HL-60 (cell line): ENCODE measurements around the gene HTRA1.

Experiments used
- DNase-seq, 2 experiments: peaks; one replicate each; pipeline ENCODE4 v3.0.0-alpha.2; 2010 to 2020; ENCODE audit warnings: low read depth in 1 of 2, low spot score in 1 of 2
- H3K27ac ChIP-seq: fragments of 250-450 bp; sonication (Bioruptor Pico); replicated peaks from 2 replicates; pipeline ENCODE4 v1.5.1; 2020; ENCODE audit warnings: mild to moderate bottlenecking, moderate library complexity
- H3K27me3 ChIP-seq: fragments of 250-450 bp; sonication (Bioruptor Pico); 2 replicates; pipeline ENCODE4 v1.5.1; 2021; ENCODE audit warnings: mild to moderate bottlenecking, moderate library complexity; ENCODE audit not compliant: insufficient read depth, poor library complexity, severe bottlenecking
- H3K4me3 ChIP-seq: replicated peaks from 2 replicates; pipeline ENCODE4 v1.5.1; 2011; ENCODE audit warnings: mild to moderate bottlenecking, control low read depth, low read length; ENCODE audit not compliant: insufficient read depth
- CTCF ChIP-seq: IDR thresholded peaks from one replicate; pipeline ENCODE4 v1.5.1; 2011; ENCODE audit warnings: low read length, control low read depth, inconsistent platforms; ENCODE audit not compliant: insufficient read depth
- GABPA ChIP-seq: IDR thresholded peaks from 2 replicates; pipeline ENCODE4 v1.6.1; 2012; ENCODE audit warnings: low read depth
- POLR2AphosphoS5 ChIP-seq: IDR thresholded peaks from 2 replicates; pipeline ENCODE4 v1.6.1; 2012; ENCODE audit warnings: low read depth
- REST ChIP-seq: IDR thresholded peaks from 2 replicates; pipeline ENCODE4 v1.6.1; 2012; ENCODE audit warnings: low read depth; ENCODE audit not compliant: insufficient replicate concordance
- SPI1 ChIP-seq: IDR thresholded peaks from 2 replicates; pipeline ENCODE4 v1.6.1; 2012; ENCODE audit warnings: low read depth, mild to moderate bottlenecking, borderline replicate concordance

Gene HTRA1

GRCh38 chr10:122551450-122551849, 90.1 kb downstream of the HTRA1 start:
- H3K4me3 ChIP-seq: no peak overlapping the region
- H3K27me3 ChIP-seq: no peaks in the 10 kb centered on the region
- DNase-seq: no peak
- H3K27ac ChIP-seq: no peak overlapping the region
- TF ChIP-seq SPI1 (no peak), REST (no peak), GABPA (no peak)

GRCh38 chr10:122553341-122553740, 92.0 kb downstream of the HTRA1 start:
- Histone ChIP-seq H3K27ac (no peak overlapping the region), H3K27me3 (no peaks in the 10 kb centered on the region), H3K4me3 (no peak overlapping the region)
- TF ChIP-seq CTCF: no peak
- TF ChIP-seq GABPA: no peak
- no peak for DNase-seq

- Histone ChIP-seq H3K27me3 (peaks cover 2% of the 10 kb centered on the region), H3K27ac (no peak overlapping the region), H3K4me3 (no peak overlapping the region)
- no peak for DNase-seq
- no peak for TF ChIP-seq CTCF
Measured at GRCh38 chr10:122554131-122555036, 93.0 kb downstream of the HTRA1 start.

- no peak for TF ChIP-seq REST
- TF ChIP-seq SPI1: no peak
- no peak for TF ChIP-seq CTCF
- TF ChIP-seq POLR2AphosphoS5: no peak
- TF ChIP-seq GABPA: no peak
- no peak for DNase-seq
- Histone ChIP-seq H3K4me3 (no peak overlapping the region), H3K27ac (no peak overlapping the region), H3K27me3 (peaks cover 3% of the 10 kb centered on the region)
Measured at GRCh38 chr10:122555442-122555841, 94.1 kb downstream of the HTRA1 start.
